ENCODE results near the gene PRKCZ. TPM values are rescaled to one million over a fixed set of nuclear protein-coding genes. Genes with fewer than 3 reads are reported as not detected.

Gene PRKCZ
- total RNA-seq, 3 donors from 2014 or later (not counting 1 experiment from before 2014, with no cell fraction given): 25.1 to 37.1 (median 30.5) TPM

- DNase-seq (no peak), ATAC-seq (no peak)
- Histone ChIP-seq H3K27me3 (ENCODE audit: control insufficient read depth, insufficient read depth, low read length) (no peaks in the 10 kb centered on the region), H3K4me3 (ENCODE audit: low read length) (no peak overlapping the region), H3K36me3 (ENCODE audit: control insufficient read depth, insufficient read depth, low read length) (peaks cover 6% of the 10 kb centered on the region), H3K27ac (ENCODE audit: low read length) (no peak overlapping the region), H3K9me3 (ENCODE audit: control insufficient read depth, insufficient read depth, low read length) (no peaks in the 10 kb centered on the region), H3K4me1 (ENCODE audit: control insufficient read depth, insufficient read depth, low read length) (no peaks in the 10 kb centered on the region)
- no peaks in the 10 kb centered on the region for H3K36me3 Mint-ChIP-seq
- intact Hi-C loops (cut with micrococcal nuclease): no loop called here
- H3K9me3 Mint-ChIP-seq: no peaks in the 10 kb centered on the region
- H3K4me3 Mint-ChIP-seq: no peak overlapping the region
- no peak for TF ChIP-seq CTCF (IDR thresholded peaks at IDR 0.05)
- no peak overlapping the region for H3K27ac Mint-ChIP-seq
- H3K4me1 Mint-ChIP-seq: peaks cover 6 to 17% of the 10 kb centered on the region in 2 donors
- WGBS (ENCODE audit: insufficient coverage): 93% methylated on average over 21 of the region's 21 CpGs
- H3K27me3 Mint-ChIP-seq (ENCODE audit: low read depth in 2 of 2): no peaks in the 10 kb centered on the region
Observed at GRCh38 chr1:2067393-2067792, 17.2 kb downstream of the PRKCZ start.

- Mint-ChIP-seq H3K9me3 (no peaks in the 10 kb centered on the region), H3K4me1 (peaks cover 6 to 17% of the 10 kb centered on the region in 2 donors)
Observed at GRCh38 chr1:2067981-2068380, 17.8 kb downstream of the PRKCZ start.

GRCh38 chr1:2068951-2069350 lies 18.7 kb downstream of the PRKCZ start:
- 95% methylated on average over 19 of the region's 19 CpGs for WGBS (ENCODE audit: insufficient coverage)
- Mint-ChIP-seq H3K4me1 (peaks cover 6 to 9% of the 10 kb centered on the region in 2 donors), H3K9me3 (no peaks in the 10 kb centered on the region), H3K4me3 (no peak overlapping the region), H3K27ac (no peak overlapping the region), H3K36me3 (no peaks in the 10 kb centered on the region), H3K27me3 (ENCODE audit: low read depth in 2 of 2) (no peaks in the 10 kb centered on the region)
- peaks cover 6% of the 10 kb centered on the region for H3K36me3 ChIP-seq (ENCODE audit: control insufficient read depth, insufficient read depth, low read length)
- intact Hi-C loops (cut with micrococcal nuclease): no loop called here
- no peak overlapping the region for H3K4me3 ChIP-seq (ENCODE audit: low read length)
- no peak for ATAC-seq
- no peaks in the 10 kb centered on the region for H3K9me3 ChIP-seq (ENCODE audit: control insufficient read depth, insufficient read depth, low read length)
- no peak for TF ChIP-seq CTCF (IDR thresholded peaks at IDR 0.05)
- H3K27ac ChIP-seq (ENCODE audit: low read length): no peak overlapping the region
- no peak for DNase-seq
- no peaks in the 10 kb centered on the region for H3K27me3 ChIP-seq (ENCODE audit: control insufficient read depth, insufficient read depth, low read length)
- no peaks in the 10 kb centered on the region for H3K4me1 ChIP-seq (ENCODE audit: control insufficient read depth, insufficient read depth, low read length)

More at GRCh38 chr1:2067981-2068380, 17.8 kb downstream of the PRKCZ start:
- no peak for ATAC-seq
- Histone ChIP-seq H3K4me3 (ENCODE audit: low read length) (no peak overlapping the region), H3K27ac (ENCODE audit: low read length) (no peak overlapping the region), H3K27me3 (ENCODE audit: control insufficient read depth, insufficient read depth, low read length) (no peaks in the 10 kb centered on the region), H3K9me3 (ENCODE audit: control insufficient read depth, insufficient read depth, low read length) (no peaks in the 10 kb centered on the region), H3K36me3 (ENCODE audit: control insufficient read depth, insufficient read depth, low read length) (peaks cover 6% of the 10 kb centered on the region), H3K4me1 (ENCODE audit: control insufficient read depth, insufficient read depth, low read length) (no peaks in the 10 kb centered on the region)
- WGBS (ENCODE audit: insufficient coverage): 98% methylated on average over 17 of the region's 17 CpGs
- no peaks in the 10 kb centered on the region for H3K27me3 Mint-ChIP-seq (ENCODE audit: low read depth in 2 of 2)
- H3K4me3 Mint-ChIP-seq: no peak overlapping the region
- no peaks in the 10 kb centered on the region for H3K36me3 Mint-ChIP-seq
- no peak for TF ChIP-seq CTCF (IDR thresholded peaks at IDR 0.05)
- intact Hi-C loops (cut with micrococcal nuclease): no loop called here
- H3K27ac Mint-ChIP-seq: no peak overlapping the region
- no peak for DNase-seq

DNA sequence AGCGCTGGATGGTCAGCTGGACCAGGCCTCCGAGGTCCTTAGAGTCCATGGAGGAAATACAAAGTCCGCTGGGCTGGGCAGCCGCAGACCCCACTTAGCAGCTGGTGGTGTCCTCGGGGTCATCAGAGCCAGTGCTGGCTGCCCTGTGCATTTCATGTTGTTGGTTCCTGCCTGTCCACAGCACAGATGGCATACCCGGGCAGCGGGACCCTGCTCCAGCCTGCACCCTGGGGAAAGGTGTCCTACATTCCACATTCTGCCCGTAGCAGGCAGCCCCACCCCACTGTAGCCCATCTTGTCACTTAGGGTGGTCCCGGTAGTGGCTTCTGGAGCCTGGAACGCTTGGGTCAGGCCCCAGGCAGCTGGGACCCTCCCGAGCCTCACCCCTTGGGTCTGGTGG lies 19.8 kb downstream of the PRKCZ start:
- ATAC-seq (no peak), DNase-seq (no peak)
- no peak for TF ChIP-seq CTCF (IDR thresholded peaks at IDR 0.05)
- H3K4me3 ChIP-seq (ENCODE audit: low read length): no peak overlapping the region
- no peaks in the 10 kb centered on the region for H3K4me1 ChIP-seq (ENCODE audit: control insufficient read depth, insufficient read depth, low read length)
- Mint-ChIP-seq H3K4me1 (peaks cover 4 to 13% of the 10 kb centered on the region in 2 donors), H3K4me3 (no peak overlapping the region), H3K27me3 (ENCODE audit: low read depth in 2 of 2) (no peaks in the 10 kb centered on the region), H3K36me3 (no peaks in the 10 kb centered on the region), H3K9me3 (no peaks in the 10 kb centered on the region), H3K27ac (no peak overlapping the region)
- intact Hi-C loops (cut with micrococcal nuclease): no loop called here
- H3K9me3 ChIP-seq (ENCODE audit: control insufficient read depth, insufficient read depth, low read length): no peaks in the 10 kb centered on the region
- no peak overlapping the region for H3K27ac ChIP-seq (ENCODE audit: low read length)
- peaks cover 6% of the 10 kb centered on the region for H3K36me3 ChIP-seq (ENCODE audit: control insufficient read depth, insufficient read depth, low read length)
- 94% methylated on average over 11 of the region's 11 CpGs for WGBS (ENCODE audit: insufficient coverage)
- no peaks in the 10 kb centered on the region for H3K27me3 ChIP-seq (ENCODE audit: control insufficient read depth, insufficient read depth, low read length)
